Activated CD8-positive, alpha-beta memory T cell treated with anti-CD3 and anti-CD28 coated beads for 1 hour (primary cell): ENCODE data around the gene ASPRV1.
"Not testable (repeated sequence)": the region's sequence is repeated elsewhere in the genome, so short reads cannot be mapped to it uniquely, and the experiment has no call there.

ENCODE experiments used
- DNase-seq, 2 donors: peaks; one replicate each; pipeline ENCODE4 v3.0.0-alpha.2; 2020; ENCODE audit warnings: low read depth in 1 of 2; ENCODE audit errors: extremely low read depth in 1 of 2

Gene ASPRV1

GRCh38 chr2:69961496-69961895 lies at the start of gene ASPRV1:
Gene ASPRV1 (minus strand): TSS chr2:69961631. CDS start chr2:69961436, 195 bp downstream.
- no peak for DNase-seq

GRCh38 chr2:70010576-70011111 lies 49.2 kb upstream of the ASPRV1 start:
- no peak for DNase-seq

- no peak for DNase-seq
These were observed 48.5 kb upstream of the ASPRV1 start for GRCh38 chr2:70009762-70010575.

GRCh38 chr2:70008290-70008689 lies 46.9 kb upstream of the ASPRV1 start:
- DNase-seq: no peak

- no peak for DNase-seq
These were observed 45.7 kb upstream of the ASPRV1 start for GRCh38 chr2:70007151-70007550.

GRCh38 chr2:70006447-70006784 lies 45.0 kb upstream of the ASPRV1 start:
- DNase-seq: no peak

GRCh38 chr2:70005752-70006446 lies 44.5 kb upstream of the ASPRV1 start:
- no peak for DNase-seq

- DNase-seq: no peak
These were observed 43.8 kb upstream of the ASPRV1 start for GRCh38 chr2:70005216-70005615.

GRCh38 chr2:70003093-70003830 lies 41.8 kb upstream of the ASPRV1 start:
- no peak for DNase-seq

- DNase-seq: no peak
These were observed 40.9 kb upstream of the ASPRV1 start for GRCh38 chr2:70002241-70002899.

- not testable (repeated sequence) for DNase-seq
These were observed 39.1 kb upstream of the ASPRV1 start for GRCh38 chr2:70000529-70000928.

- no peak for DNase-seq
These were observed 37.3 kb upstream of the ASPRV1 start for GRCh38 chr2:69998761-69999160.

GRCh38 chr2:69997015-69997830 lies 35.8 kb upstream of the ASPRV1 start:
- DNase-seq: no peak

GRCh38 chr2:69995511-69995910 lies 34.1 kb upstream of the ASPRV1 start:
- DNase-seq: no peak

- no peak for DNase-seq
These were observed 32.7 kb upstream of the ASPRV1 start for GRCh38 chr2:69994166-69994565.

- no peak for DNase-seq
These were observed 32.3 kb upstream of the ASPRV1 start for GRCh38 chr2:69993708-69994107.

- DNase-seq: no peak
These were observed 31.7 kb upstream of the ASPRV1 start for GRCh38 chr2:69993048-69993565.

- no peak for DNase-seq
These were observed 31.0 kb upstream of the ASPRV1 start for GRCh38 chr2:69992310-69993047.

- no peak for DNase-seq
These were observed 28.1 kb upstream of the ASPRV1 start for GRCh38 chr2:69989441-69990105.
